OCI-LY3 (cell line): Measurements from ENCODE around the gene PRPF6.

ENCODE experiments used
- H2AFZ ChIP-seq: fragments of 200-600, 300-600 bp; shearing (Covaris generic); 2 replicates; pipeline ENCODE4 v1.6.0; 2014; ENCODE audit warnings: antibody characterized with exemption, low read depth, low read length
- H3K27ac ChIP-seq: fragments of 200-600, 300-600 bp; sonication (generic); 2 replicates; pipeline ENCODE4 v1.5.1; 2014; ENCODE audit warnings: mild to moderate bottlenecking, low read length, moderate library complexity, mixed read lengths
- H3K27me3 ChIP-seq: fragments of 200-600, 300-600 bp; sonication (generic); 2 replicates; pipeline ENCODE4 v1.6.1; 2014; ENCODE audit warnings: low read depth, low read length, mixed read lengths
- H3K36me3 ChIP-seq: fragments of 200-600, 300-600 bp; sonication (generic); replicated peaks from 2 replicates; pipeline ENCODE3; 2014; ENCODE audit warnings: low read depth, low read length, mixed read lengths
- H3K4me1 ChIP-seq: fragments of 300-600, 200-600 bp; sonication (generic); 2 replicates; pipeline ENCODE4 v1.6.1; 2014; ENCODE audit warnings: low read length, mixed read lengths
- H3K4me2 ChIP-seq: fragments of 200-600, 300-600 bp; sonication (generic); 2 replicates; pipeline ENCODE4 v1.6.1; 2014; ENCODE audit warnings: low read length, mixed read lengths
- H3K4me3 ChIP-seq: fragments of 300-600, 200-600 bp; sonication (generic); 2 replicates; pipeline ENCODE4 v1.5.1; 2014; ENCODE audit warnings: antibody characterized with exemption, mild to moderate bottlenecking, low read length, moderate library complexity
- H3K79me2 ChIP-seq: fragments of 300-600, 200-600 bp; shearing (Covaris generic); 2 replicates; pipeline ENCODE4 v1.6.1; 2014; ENCODE audit warnings: mild to moderate bottlenecking, low read length, mixed read lengths
- H3K9ac ChIP-seq: fragments of 300-600, 200-600 bp; shearing (Covaris generic); 2 replicates; pipeline ENCODE4 v1.6.0; 2014; ENCODE audit warnings: mild to moderate bottlenecking, low read length, moderate library complexity
- H3K9me3 ChIP-seq: fragments of 200-600, 300-600 bp; shearing (Covaris generic); 2 replicates; pipeline ENCODE4 v1.6.1; 2014; ENCODE audit warnings: low read length, mixed read lengths; ENCODE audit not compliant: insufficient read depth
- H4K20me1 ChIP-seq: fragments of 200-600, 300-600 bp; sonication (generic); 2 replicates; pipeline ENCODE4 v1.6.1; 2016; ENCODE audit warnings: low read length, mixed read lengths; ENCODE audit not compliant: insufficient read depth
- EZH2phosphoT487 ChIP-seq: fragments of 200-600 bp; shearing (Covaris generic); IDR thresholded peaks from 2 replicates; pipeline ENCODE4 v1.6.1; 2018; ENCODE audit warnings: antibody characterized with exemption, mixed run types, low read depth
- TF ChIP-seq, protein P1 (sequence below): fragments of 200-600, 300-600 bp; sonication (generic); IDR thresholded peaks from 2 replicates; pipeline ENCODE4 v1.5.1; 2014; ENCODE audit warnings: antibody characterized with exemption, low read length, low read depth

Gene PRPF6

GRCh38 chr20:64073476-64074183 is 92.7 kb downstream of the PRPF6 start:
- peaks cover 25% of the 10 kb centered on the region for H3K4me1 ChIP-seq
- H3K27ac ChIP-seq = no peak overlapping the region
- H4K20me1 ChIP-seq = no peaks in the 10 kb centered on the region
- no peaks in the 10 kb centered on the region for H3K9me3 ChIP-seq
- TF ChIP-seq EZH2phosphoT487 = no peak
- TF ChIP-seq, protein P1, sequence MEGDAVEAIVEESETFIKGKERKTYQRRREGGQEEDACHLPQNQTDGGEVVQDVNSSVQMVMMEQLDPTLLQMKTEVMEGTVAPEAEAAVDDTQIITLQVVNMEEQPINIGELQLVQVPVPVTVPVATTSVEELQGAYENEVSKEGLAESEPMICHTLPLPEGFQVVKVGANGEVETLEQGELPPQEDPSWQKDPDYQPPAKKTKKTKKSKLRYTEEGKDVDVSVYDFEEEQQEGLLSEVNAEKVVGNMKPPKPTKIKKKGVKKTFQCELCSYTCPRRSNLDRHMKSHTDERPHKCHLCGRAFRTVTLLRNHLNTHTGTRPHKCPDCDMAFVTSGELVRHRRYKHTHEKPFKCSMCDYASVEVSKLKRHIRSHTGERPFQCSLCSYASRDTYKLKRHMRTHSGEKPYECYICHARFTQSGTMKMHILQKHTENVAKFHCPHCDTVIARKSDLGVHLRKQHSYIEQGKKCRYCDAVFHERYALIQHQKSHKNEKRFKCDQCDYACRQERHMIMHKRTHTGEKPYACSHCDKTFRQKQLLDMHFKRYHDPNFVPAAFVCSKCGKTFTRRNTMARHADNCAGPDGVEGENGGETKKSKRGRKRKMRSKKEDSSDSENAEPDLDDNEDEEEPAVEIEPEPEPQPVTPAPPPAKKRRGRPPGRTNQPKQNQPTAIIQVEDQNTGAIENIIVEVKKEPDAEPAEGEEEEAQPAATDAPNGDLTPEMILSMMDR = no peak
- H3K9ac ChIP-seq = no peak overlapping the region
- H3K36me3 ChIP-seq = peaks cover 19% of the 10 kb centered on the region
- H3K4me2 ChIP-seq = no peak overlapping the region
- peaks cover 27% of the 10 kb centered on the region for H3K79me2 ChIP-seq
- H3K27me3 ChIP-seq = no peaks in the 10 kb centered on the region
- no peak overlapping the region for H2AFZ ChIP-seq
- no peak overlapping the region for H3K4me3 ChIP-seq

GRCh38 chr20:64074184-64074789 is 93.4 kb downstream of the PRPF6 start:
- Histone ChIP-seq H3K27me3 (no peaks in the 10 kb centered on the region), H3K79me2 (peaks cover 34% of the 10 kb centered on the region), H3K4me3 (no peak overlapping the region), H4K20me1 (no peaks in the 10 kb centered on the region), H3K36me3 (peaks cover 19% of the 10 kb centered on the region), H3K9me3 (no peaks in the 10 kb centered on the region), H3K4me1 (peaks cover 25% of the 10 kb centered on the region), H3K4me2 (no peak overlapping the region), H3K9ac (no peak overlapping the region), H3K27ac (no peak overlapping the region), H2AFZ (no peak overlapping the region)
- TF ChIP-seq, protein P1 = no peak
- TF ChIP-seq EZH2phosphoT487 = no peak

- Histone ChIP-seq H3K4me2 (no peak overlapping the region), H4K20me1 (no peaks in the 10 kb centered on the region), H3K4me1 (peaks cover 25% of the 10 kb centered on the region), H3K27ac (no peak overlapping the region), H3K9ac (no peak overlapping the region), H3K27me3 (no peaks in the 10 kb centered on the region), H3K36me3 (peaks cover 19% of the 10 kb centered on the region), H3K4me3 (no peak overlapping the region), H3K79me2 (peaks cover 34% of the 10 kb centered on the region), H3K9me3 (no peaks in the 10 kb centered on the region), H2AFZ (no peak overlapping the region)
- TF ChIP-seq EZH2phosphoT487 = no peak
- TF ChIP-seq, protein P1 = no peak
These were observed 94.0 kb downstream of the PRPF6 start for GRCh38 chr20:64074963-64075362.

DNA sequence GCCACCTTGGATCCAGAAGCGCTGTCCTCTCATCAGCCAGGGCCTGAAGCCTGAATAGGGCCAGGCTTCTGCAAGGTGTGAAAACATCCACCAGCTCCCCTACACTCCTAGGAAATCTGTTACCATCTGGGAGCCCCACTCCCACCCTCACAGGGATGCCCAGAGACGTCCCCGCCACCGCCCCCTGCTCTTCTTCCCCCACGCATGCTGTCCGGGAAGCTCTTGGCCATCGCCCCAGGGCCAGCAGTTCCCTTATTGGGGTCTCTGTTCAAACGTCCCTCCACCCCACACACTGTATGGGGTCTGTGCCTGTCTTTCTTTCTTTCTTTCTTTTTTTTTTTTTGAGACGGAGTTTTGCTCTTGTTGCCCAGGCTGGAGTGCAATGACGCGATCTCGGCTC is 94.6 kb downstream of the PRPF6 start:
- no peaks in the 10 kb centered on the region for H3K27me3 ChIP-seq
- TF ChIP-seq EZH2phosphoT487 = no peak
- TF ChIP-seq, protein P1 = no peak
- peaks cover 19% of the 10 kb centered on the region for H3K36me3 ChIP-seq
- H4K20me1 ChIP-seq = no peaks in the 10 kb centered on the region
- H3K9me3 ChIP-seq = no peaks in the 10 kb centered on the region
- no peak overlapping the region for H3K9ac ChIP-seq
- peaks cover 27% of the 10 kb centered on the region for H3K4me1 ChIP-seq
- no peak overlapping the region for H3K4me3 ChIP-seq
- H3K79me2 ChIP-seq = peaks cover 34% of the 10 kb centered on the region
- H3K4me2 ChIP-seq = no peak overlapping the region
- H3K27ac ChIP-seq = no peak overlapping the region
- H2AFZ ChIP-seq = no peak overlapping the region
